Measurements from ENCODE around the gene GAA. TPM values are rescaled to one million over a fixed set of nuclear protein-coding genes. Genes with fewer than 3 reads are reported as not detected.

The GAA gene
- total and polyA plus RNA-seq, 8 donors, result 24.1 to 105 (median 36.9) TPM

- Histone ChIP-seq H3K27me3 (no peaks in the 10 kb centered on the region), H3K27ac (no peak overlapping the region), H3K9me3 (no peaks in the 10 kb centered on the region), H3K4me1 (no peaks in the 10 kb centered on the region), H3K36me3 (peaks cover 0 to 35% of the 10 kb centered on the region in 2 donors), H3K4me3 (no peak overlapping the region)
- intact Hi-C loops (cut with DNase I), result no loop called here
- no peak for DNase-seq
- TF ChIP-seq CTCF (IDR thresholded peaks at IDR 0.05), result no peak
- ATAC-seq, result no peak
Observed at GRCh38 chr17:80109713-80110446, 8.5 kb downstream of the GAA start.

- Histone ChIP-seq H3K4me3 (no peak overlapping the region), H3K36me3 (peaks cover 0 to 35% of the 10 kb centered on the region in 2 donors), H3K4me1 (no peaks in the 10 kb centered on the region), H3K27ac (no peak overlapping the region), H3K27me3 (no peaks in the 10 kb centered on the region), H3K9me3 (no peaks in the 10 kb centered on the region)
- ATAC-seq (no peak), DNase-seq (no peak)
- intact Hi-C loops (cut with DNase I), result no loop called here
- no peak for TF ChIP-seq CTCF (IDR thresholded peaks at IDR 0.05)
Observed at GRCh38 chr17:80110447-80110812, 9.0 kb downstream of the GAA start.

- Histone ChIP-seq H3K4me3 (no peak overlapping the region), H3K36me3 (peaks cover 0 to 35% of the 10 kb centered on the region in 2 donors), H3K9me3 (no peaks in the 10 kb centered on the region), H3K4me1 (no peaks in the 10 kb centered on the region), H3K27ac (no peak overlapping the region), H3K27me3 (no peaks in the 10 kb centered on the region)
- no peak for ATAC-seq
- DNase-seq, result no peak
- intact Hi-C loops (cut with DNase I), result no loop called here
- TF ChIP-seq CTCF (IDR thresholded peaks at IDR 0.05), result no peak
Observed at GRCh38 chr17:80110927-80111701, 9.7 kb downstream of the GAA start.

GRCh38 chr17:80111702-80112470 lies 10.5 kb downstream of the GAA start:
- Histone ChIP-seq H3K4me1 (no peaks in the 10 kb centered on the region), H3K36me3 (peaks cover 0 to 35% of the 10 kb centered on the region in 2 donors), H3K4me3 (no peak overlapping the region), H3K27me3 (no peaks in the 10 kb centered on the region), H3K27ac (no peak overlapping the region), H3K9me3 (no peaks in the 10 kb centered on the region)
- ATAC-seq (no peak), DNase-seq (no peak)
- intact Hi-C loops (cut with DNase I), result no loop called here
- no peak for TF ChIP-seq CTCF (IDR thresholded peaks at IDR 0.05)
